HG02973 (cell line): ENCODE measurements around the gene ZMYM4.

Experiments used
- ATAC-seq: cut with Tn5 transposase; IDR thresholded peaks from one replicate; pipeline ENCODE4 v1.9.1; 2021; ENCODE audit warnings: moderate library complexity; ENCODE audit not compliant: unreplicated experiment

The ZMYM4 gene

GRCh38 chr1:35398739-35399138, 130.2 kb downstream of the ZMYM4 start:
- ATAC-seq = no peak

- ATAC-seq = no peak
Observed at GRCh38 chr1:35401049-35401448, 132.5 kb downstream of the ZMYM4 start.

GRCh38 chr1:35406103-35406502, 137.6 kb downstream of the ZMYM4 start:
- ATAC-seq = no peak

GRCh38 chr1:35407743-35408142, 139.2 kb downstream of the ZMYM4 start:
- no peak for ATAC-seq

GRCh38 chr1:35408925-35409324, 140.4 kb downstream of the ZMYM4 start:
- no peak for ATAC-seq

- ATAC-seq = no peak
Observed at GRCh38 chr1:35426097-35426586, 157.6 kb downstream of the ZMYM4 start.

- ATAC-seq = no peak
Observed at GRCh38 chr1:35428360-35428759, 159.9 kb downstream of the ZMYM4 start.

- ATAC-seq = no peak
Observed at GRCh38 chr1:35430762-35431161, 162.3 kb downstream of the ZMYM4 start.

GRCh38 chr1:35431173-35431599, 162.7 kb downstream of the ZMYM4 start:
- no peak for ATAC-seq

GRCh38 chr1:35432231-35432630, 163.7 kb downstream of the ZMYM4 start:
- no peak for ATAC-seq

GRCh38 chr1:35433714-35434113, 165.2 kb downstream of the ZMYM4 start:
- no peak for ATAC-seq

- ATAC-seq = no peak
Observed at GRCh38 chr1:35434703-35435102, 166.2 kb downstream of the ZMYM4 start.

- ATAC-seq = no peak
Observed at GRCh38 chr1:35436078-35436477, 167.6 kb downstream of the ZMYM4 start.

GRCh38 chr1:35437200-35437599, 168.7 kb downstream of the ZMYM4 start:
- ATAC-seq = no peak

GRCh38 chr1:35439626-35440025, 171.1 kb downstream of the ZMYM4 start:
- ATAC-seq = no peak

- no peak for ATAC-seq
Observed at GRCh38 chr1:35441926-35442579, 173.5 kb downstream of the ZMYM4 start.

GRCh38 chr1:35442734-35443133, 174.2 kb downstream of the ZMYM4 start:
- ATAC-seq = no peak

- ATAC-seq = no peak
Observed at GRCh38 chr1:35443768-35444518, 175.4 kb downstream of the ZMYM4 start.

GRCh38 chr1:35444519-35444774, 175.9 kb downstream of the ZMYM4 start:
- ATAC-seq = no peak

GRCh38 chr1:35447278-35447677, 178.8 kb downstream of the ZMYM4 start:
- ATAC-seq = no peak

GRCh38 chr1:35448344-35448801, 179.9 kb downstream of the ZMYM4 start:
- no peak for ATAC-seq

- no peak for ATAC-seq
Observed at GRCh38 chr1:35449334-35450008, 181.0 kb downstream of the ZMYM4 start.
